ENCODE results near the gene SOX18. TPM values are rescaled to one million over a fixed set of nuclear protein-coding genes. Genes with fewer than 3 reads are reported as not detected.

Gene SOX18
- total RNA-seq, 1 donor from 2014 or later, result not detected

Small RNA genes within 50 kb of the gene (microRNA-seq; reads per million reads assigned to microRNA genes)
- gene MIR6813, result 0.48 reads per million

Other genes starting within 250 kb of the SOX18 start
- 19.6 and 20.9 TPM in 2 replicates for gene ZBTB46, start 218.4 kb downstream of the SOX18 start, total RNA-seq
- not detected in 2 replicates for gene ABHD16B, start 188.1 kb downstream of the SOX18 start, total RNA-seq
- 94.4 and 99.0 TPM in 2 replicates for gene TPD52L2, start 184.4 kb downstream of the SOX18 start, total RNA-seq
- gene DNAJC5, start 154.5 kb downstream of the SOX18 start, total RNA-seq, result 49.3 and 60.7 TPM in 2 replicates
- 19.9 and 22.3 TPM in 2 replicates for gene UCKL1, start 93.2 kb downstream of the SOX18 start, total RNA-seq
- gene ZNF512B, start 79.7 kb downstream of the SOX18 start, total RNA-seq, result 17.8 and 23.2 TPM in 2 replicates
- 1.1 and 9.2 TPM in 2 replicates for gene SAMD10, start 70.0 kb downstream of the SOX18 start, total RNA-seq
- gene PRPF6, start 68.5 kb downstream of the SOX18 start, total RNA-seq, result 42.4 and 49.4 TPM in 2 replicates
- gene C20orf204, start 13.5 kb downstream of the SOX18 start, total RNA-seq, result 0.45 and 0.47 TPM in 2 replicates
- gene TCEA2, start 13.6 kb upstream of the SOX18 start, total RNA-seq, result 18.9 and 21.6 TPM in 2 replicates
- gene RGS19, start 29.9 kb upstream of the SOX18 start, total RNA-seq, result 10.7 and 16.4 TPM in 2 replicates
- 1.0 and 1.1 TPM in 2 replicates for gene OPRL1, start 30.4 kb upstream of the SOX18 start, total RNA-seq
- 0.24 TPM in 1 of 2 replicates, not detected in the other for gene LKAAEAR1, start 34.8 kb upstream of the SOX18 start, total RNA-seq
- gene NPBWR2, start 57.9 kb upstream of the SOX18 start, total RNA-seq, result not detected in 2 replicates
- gene MYT1, start 114.8 kb upstream of the SOX18 start, total RNA-seq, result not detected in 2 replicates
- gene PCMTD2, start 206.1 kb upstream of the SOX18 start, total RNA-seq, result 62.3 and 94.6 TPM in 2 replicates

All from myocyte (in vitro differentiated cells).